ENCODE results near the gene MED10.

GRCh38 chr5:6389397-6389796 is 11.1 kb upstream of the MED10 start:
- TF ChIP-seq, protein P1, sequence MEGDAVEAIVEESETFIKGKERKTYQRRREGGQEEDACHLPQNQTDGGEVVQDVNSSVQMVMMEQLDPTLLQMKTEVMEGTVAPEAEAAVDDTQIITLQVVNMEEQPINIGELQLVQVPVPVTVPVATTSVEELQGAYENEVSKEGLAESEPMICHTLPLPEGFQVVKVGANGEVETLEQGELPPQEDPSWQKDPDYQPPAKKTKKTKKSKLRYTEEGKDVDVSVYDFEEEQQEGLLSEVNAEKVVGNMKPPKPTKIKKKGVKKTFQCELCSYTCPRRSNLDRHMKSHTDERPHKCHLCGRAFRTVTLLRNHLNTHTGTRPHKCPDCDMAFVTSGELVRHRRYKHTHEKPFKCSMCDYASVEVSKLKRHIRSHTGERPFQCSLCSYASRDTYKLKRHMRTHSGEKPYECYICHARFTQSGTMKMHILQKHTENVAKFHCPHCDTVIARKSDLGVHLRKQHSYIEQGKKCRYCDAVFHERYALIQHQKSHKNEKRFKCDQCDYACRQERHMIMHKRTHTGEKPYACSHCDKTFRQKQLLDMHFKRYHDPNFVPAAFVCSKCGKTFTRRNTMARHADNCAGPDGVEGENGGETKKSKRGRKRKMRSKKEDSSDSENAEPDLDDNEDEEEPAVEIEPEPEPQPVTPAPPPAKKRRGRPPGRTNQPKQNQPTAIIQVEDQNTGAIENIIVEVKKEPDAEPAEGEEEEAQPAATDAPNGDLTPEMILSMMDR (IDR thresholded peaks at IDR 0.05; ENCODE audit: low read length), result no peak
- TF ChIP-seq EZH2 (IDR thresholded peaks at IDR 0.05; ENCODE audit: borderline replicate concordance, low read length), result no peak
